Sigmoid colon (tissue), 7 donors: Measurements from ENCODE around the gene MYMX. TPM values are rescaled to one million over a fixed set of nuclear protein-coding genes. Genes with fewer than 3 reads are reported as not detected.
A peak's percentile ranks its signal among the peaks of the same experiment; 100 is the strongest.
"Not testable (repeated sequence)": the region's sequence is repeated elsewhere in the genome, so short reads cannot be mapped to it uniquely, and the experiment has no call there.

Experiments
- DNase-seq: peaks from one replicate; pipeline ENCODE4 v3.0.0-alpha.2; 2019
- H3K27ac ChIP-seq, 4 donors: fragments of 200-600 bp; sonication (generic); one replicate each; pipeline ENCODE4 v1.5.1; 2016 to 2019; ENCODE audit warnings: mild to moderate bottlenecking in 1 of 4
- H3K27me3 ChIP-seq, 3 donors: fragments of 200-600 bp; sonication (generic); one replicate each; pipeline ENCODE4 v1.5.1; 2019; ENCODE audit warnings: mild to moderate bottlenecking in 1 of 3
- H3K36me3 ChIP-seq, 4 donors: fragments of 200-600 bp; sonication (generic); one replicate each; pipeline ENCODE4 v1.5.1; 2016 to 2019
- H3K4me1 ChIP-seq, 4 donors: fragments of 200-600 bp; sonication (generic); one replicate each; pipeline ENCODE4 v1.5.1; 2017 to 2019
- H3K4me3 ChIP-seq, 4 donors: fragments of 200-600 bp; sonication (generic); one replicate each; pipeline ENCODE4 v1.5.1; 2017 to 2019; ENCODE audit warnings: mild to moderate bottlenecking in 2 of 4, moderate library complexity in 1 of 4
- H3K9me3 ChIP-seq, 4 donors: fragments of 200-600 bp in 3 of 4; sonication (generic) in 3 of 4; one replicate each; pipeline versions ENCODE4 v1.5.1 to v1.6.1; 2013 to 2019
- EP300 ChIP-seq, 4 donors: sonication (generic); formaldehyde crosslinking; IDR thresholded peaks; one replicate each; pipeline ENCODE4 v1.6.1; 2017; ENCODE audit warnings: antibody characterized with exemption in 4 of 4
- POLR2A ChIP-seq, 2 donors: fragments of 450-650 bp; IDR thresholded peaks; one replicate each; pipeline ENCODE4 v1.6.1; 2016; ENCODE audit warnings: antibody characterized with exemption in 2 of 2, mild to moderate bottlenecking in 2 of 2, moderate library complexity in 2 of 2
- POLR2AphosphoS5 ChIP-seq, 4 donors: sonication (generic); formaldehyde crosslinking; IDR thresholded peaks; one replicate each; pipeline ENCODE4 v1.6.1; 2017; ENCODE audit warnings: antibody characterized with exemption in 4 of 4
- WGBS, 2 donors: extraction: QIAGEN DNeasy Blood & Tissue Kit; methylation state at CpG; one replicate each; pipeline ENCODE4 v1.1.7; 2013; 5-methylcytosine and 5-hydroxymethylcytosine counted together
- intact Hi-C: fragments of 100-400 bp; cut with DNase I; formaldehyde crosslinking; loops from one replicate; pipeline ENCODE4 v1.15.1; 2023
- polyA plus RNA-seq, 3 donors: library from polyadenylated mRNA; stranded (reverse); fragments of 200-250 nt; gene quantifications; one replicate each; pipeline ENCODE4 v1.2.3, GENCODE V29; 2013
- total RNA-seq, 4 donors: library from RNA; depleted of rRNA; stranded (reverse); fragments of >200 nt; gene quantifications; one replicate each; pipeline ENCODE4 v1.1.0, GENCODE V29; 2016
- TF ChIP-seq, protein P1 (sequence below), 4 experiments: fragments of 450-650 bp in 3 of 4; fragments of 200-600 bp in 1 of 4; IDR thresholded peaks; one replicate each; pipeline ENCODE4 v1.5.1; 2016 to 2019; ENCODE audit warnings: antibody characterized with exemption in 4 of 4, mild to moderate bottlenecking in 3 of 4, moderate library complexity in 2 of 4
- donor health status: healthy with polysubstance abuse.
- donor health status: Bipolar disorder and iron deficiency.
- donor health status: healthy.

Gene MYMX
- total and polyA plus RNA-seq, 7 donors, result 0.28 TPM; not detected in 6

DNA sequence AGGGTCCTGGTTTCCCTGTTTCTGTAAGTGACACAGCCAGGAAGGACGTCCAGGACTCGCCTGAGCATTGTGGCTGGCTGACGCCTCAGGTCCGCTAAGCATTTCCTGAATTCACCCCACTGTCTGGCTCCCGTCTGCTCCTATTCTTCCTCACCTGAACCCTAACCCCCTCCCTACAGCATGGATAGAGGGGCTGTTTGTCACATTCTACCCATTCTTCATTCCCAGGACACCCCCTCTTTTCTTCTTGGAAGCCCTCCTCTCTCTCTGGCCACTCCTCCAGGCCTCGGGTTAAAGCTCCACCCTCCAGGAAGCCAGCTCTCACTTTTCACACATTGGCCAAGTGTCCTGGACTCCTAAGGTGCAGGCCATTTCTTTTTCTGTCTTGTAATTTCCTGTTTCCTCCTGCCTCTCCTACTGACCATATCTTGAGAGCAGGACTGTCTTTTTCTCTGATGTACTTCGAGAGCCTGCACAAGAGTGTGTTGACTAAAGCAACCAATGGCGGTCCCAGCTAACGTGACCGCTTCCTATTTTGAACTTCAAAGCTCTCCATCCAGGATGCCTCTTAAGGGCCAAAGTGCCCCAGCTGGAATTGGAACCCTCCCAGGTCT lies 24.2 kb upstream of the MYMX start:
- intact Hi-C loops, result no loop called here
- no peak for DNase-seq
- no peaks in the 10 kb centered on the region for H3K4me1 ChIP-seq
- peak overlapping the region in 1 of 4 donors; percentile 33 for H3K27ac ChIP-seq
- no peak for TF ChIP-seq POLR2A (IDR thresholded peaks at IDR 0.05)
- TF ChIP-seq, protein P1, sequence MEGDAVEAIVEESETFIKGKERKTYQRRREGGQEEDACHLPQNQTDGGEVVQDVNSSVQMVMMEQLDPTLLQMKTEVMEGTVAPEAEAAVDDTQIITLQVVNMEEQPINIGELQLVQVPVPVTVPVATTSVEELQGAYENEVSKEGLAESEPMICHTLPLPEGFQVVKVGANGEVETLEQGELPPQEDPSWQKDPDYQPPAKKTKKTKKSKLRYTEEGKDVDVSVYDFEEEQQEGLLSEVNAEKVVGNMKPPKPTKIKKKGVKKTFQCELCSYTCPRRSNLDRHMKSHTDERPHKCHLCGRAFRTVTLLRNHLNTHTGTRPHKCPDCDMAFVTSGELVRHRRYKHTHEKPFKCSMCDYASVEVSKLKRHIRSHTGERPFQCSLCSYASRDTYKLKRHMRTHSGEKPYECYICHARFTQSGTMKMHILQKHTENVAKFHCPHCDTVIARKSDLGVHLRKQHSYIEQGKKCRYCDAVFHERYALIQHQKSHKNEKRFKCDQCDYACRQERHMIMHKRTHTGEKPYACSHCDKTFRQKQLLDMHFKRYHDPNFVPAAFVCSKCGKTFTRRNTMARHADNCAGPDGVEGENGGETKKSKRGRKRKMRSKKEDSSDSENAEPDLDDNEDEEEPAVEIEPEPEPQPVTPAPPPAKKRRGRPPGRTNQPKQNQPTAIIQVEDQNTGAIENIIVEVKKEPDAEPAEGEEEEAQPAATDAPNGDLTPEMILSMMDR (IDR thresholded peaks at IDR 0.05), result no peak
- TF ChIP-seq POLR2AphosphoS5 (IDR thresholded peaks at IDR 0.05), result no peak
- TF ChIP-seq EP300 (IDR thresholded peaks at IDR 0.05), result no peak
- H3K4me3 ChIP-seq, result no peak overlapping the region
- no peaks in the 10 kb centered on the region for H3K9me3 ChIP-seq
- no peaks in the 10 kb centered on the region for H3K27me3 ChIP-seq
- H3K36me3 ChIP-seq, result no peaks in the 10 kb centered on the region
- WGBS, 2 donors, result 63 to 67% methylated on average over 10 of the region's 10 CpGs

DNA sequence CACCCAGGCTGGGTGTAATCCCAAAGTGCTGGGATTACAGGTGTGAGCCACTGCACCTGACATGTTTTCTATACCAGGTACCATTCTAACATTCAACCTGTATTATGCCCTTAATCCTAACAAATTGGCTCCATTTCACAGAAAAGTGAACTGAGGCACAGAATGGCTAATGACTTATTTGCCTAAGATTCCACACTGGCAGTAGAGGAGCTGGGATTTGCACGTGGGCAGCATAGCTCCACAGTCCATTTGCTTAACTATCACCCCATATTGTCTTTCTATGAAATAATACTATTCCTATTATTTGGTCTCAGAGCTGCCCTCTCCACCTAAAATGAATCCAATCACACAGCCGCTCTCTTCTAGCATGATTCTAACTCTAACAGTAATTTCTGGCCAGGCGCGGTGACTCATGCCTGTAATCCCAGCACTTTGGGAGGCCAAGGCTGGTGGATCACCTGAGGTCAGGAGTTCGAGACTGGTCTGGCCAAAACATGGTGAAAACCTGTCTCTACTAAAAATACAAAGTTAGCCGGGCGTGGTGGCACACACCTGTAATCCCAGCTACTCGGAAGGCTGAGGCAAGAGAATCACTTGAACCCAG lies 23.3 kb upstream of the MYMX start:
- Histone ChIP-seq H3K27ac (no peak overlapping the region), H3K36me3 (no peaks in the 10 kb centered on the region), H3K4me3 (no peak overlapping the region), H3K9me3 (no peaks in the 10 kb centered on the region), H3K4me1 (no peaks in the 10 kb centered on the region), H3K27me3 (no peaks in the 10 kb centered on the region)
- no peak for TF ChIP-seq POLR2A (IDR thresholded peaks at IDR 0.05)
- intact Hi-C loops, result no loop called here
- WGBS, 2 donors, result 91 to 93% methylated on average over 8 of the region's 8 CpGs
- no peak for DNase-seq

DNA sequence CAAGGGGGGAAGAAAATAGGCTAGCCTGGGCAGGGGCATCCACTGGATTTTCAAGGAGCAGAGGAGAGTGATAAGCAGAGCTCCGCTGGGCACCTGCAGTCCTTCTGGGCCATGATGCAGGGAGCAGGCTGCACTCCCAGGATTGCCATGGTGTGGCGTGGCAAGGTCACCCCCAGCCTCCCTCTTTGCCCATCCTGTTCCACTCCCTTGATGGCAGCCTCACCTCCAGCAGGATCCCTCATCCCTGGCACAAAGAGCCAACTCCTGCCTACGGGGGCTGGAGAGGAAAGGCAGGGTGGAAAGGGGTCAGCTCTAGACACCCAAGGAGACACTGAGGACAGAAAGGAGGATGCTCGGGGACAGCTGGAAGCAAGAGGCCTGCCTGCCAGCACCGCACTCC lies 22.4 kb upstream of the MYMX start:
- Histone ChIP-seq H3K36me3 (no peaks in the 10 kb centered on the region), H3K27me3 (no peaks in the 10 kb centered on the region), H3K27ac (no peak overlapping the region), H3K9me3 (no peaks in the 10 kb centered on the region), H3K4me1 (no peaks in the 10 kb centered on the region), H3K4me3 (no peak overlapping the region)
- 81 to 89% methylated on average over 5 of the region's 5 CpGs for WGBS, 2 donors
- no peak for DNase-seq
- TF ChIP-seq POLR2AphosphoS5 (IDR thresholded peaks at IDR 0.05), result no peak
- no peak for TF ChIP-seq EP300 (IDR thresholded peaks at IDR 0.05)
- no peak for TF ChIP-seq POLR2A (IDR thresholded peaks at IDR 0.05)
- TF ChIP-seq, protein P1 (IDR thresholded peaks at IDR 0.05), result no peak
- intact Hi-C loops, result no loop called here

DNA sequence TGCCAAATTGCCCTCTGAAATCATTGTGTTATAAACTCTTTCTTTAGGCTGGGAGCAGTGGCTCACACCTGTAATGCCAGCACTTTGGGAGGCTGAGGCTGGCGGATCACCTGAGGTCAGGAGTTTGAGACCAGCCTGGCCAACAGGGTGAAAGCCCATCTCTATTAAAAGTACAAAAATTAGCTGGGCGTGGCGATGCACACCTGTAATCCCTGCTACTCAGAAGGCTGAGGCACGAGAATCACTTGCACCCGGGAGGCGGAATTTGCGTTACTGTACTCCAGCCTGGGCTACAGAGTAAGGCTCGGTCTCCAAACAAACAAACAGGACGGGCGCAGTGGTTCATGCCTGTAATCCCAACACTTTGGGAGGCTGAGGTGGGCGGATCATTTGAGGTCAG lies 20.4 kb upstream of the MYMX start:
- H3K4me3 ChIP-seq, H3K9me3 ChIP-seq, DNase-seq, H3K27ac ChIP-seq, H3K4me1 ChIP-seq, H3K27me3 ChIP-seq, H3K36me3 ChIP-seq, intact Hi-C loops: not testable (repeated sequence)
- WGBS, 2 donors, result 81 to 91% methylated on average over 11 of the region's 11 CpGs

DNA sequence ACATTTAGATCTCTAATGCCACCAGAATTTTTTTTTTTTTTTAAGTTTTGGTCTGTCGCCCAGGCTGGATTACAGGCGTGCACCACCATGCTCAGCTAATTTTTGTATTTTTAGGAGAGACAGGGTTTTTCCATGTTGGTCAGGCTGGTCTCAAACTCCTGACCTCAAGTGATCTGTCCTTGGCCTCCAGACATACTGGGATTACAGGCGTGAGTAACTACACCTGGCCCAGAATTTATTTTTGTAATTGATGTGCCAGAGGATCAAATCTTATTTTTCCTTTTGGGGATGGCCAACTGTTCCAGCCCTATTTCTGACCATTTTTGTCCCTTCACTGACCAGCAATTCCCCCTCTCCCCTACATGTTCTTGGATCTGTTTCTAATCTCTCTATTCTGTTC lies 18.0 kb upstream of the MYMX start:
- H3K36me3 ChIP-seq, result no peaks in the 10 kb centered on the region
- intact Hi-C loops, result no loop called here
- DNase-seq, result no peak
- H3K4me1 ChIP-seq, result no peaks in the 10 kb centered on the region
- H3K27ac ChIP-seq, result no peak overlapping the region
- TF ChIP-seq POLR2AphosphoS5 (IDR thresholded peaks at IDR 0.05) (no peak), EP300 (IDR thresholded peaks at IDR 0.05) (no peak), POLR2A (IDR thresholded peaks at IDR 0.05) (no peak)
- TF ChIP-seq, protein P1 (IDR thresholded peaks at IDR 0.05), result no peak
- 87 to 88% methylated on average over 3 of the region's 3 CpGs for WGBS, 2 donors
- no peaks in the 10 kb centered on the region for H3K9me3 ChIP-seq
- H3K4me3 ChIP-seq, result no peak overlapping the region
- H3K27me3 ChIP-seq, result no peaks in the 10 kb centered on the region

DNA sequence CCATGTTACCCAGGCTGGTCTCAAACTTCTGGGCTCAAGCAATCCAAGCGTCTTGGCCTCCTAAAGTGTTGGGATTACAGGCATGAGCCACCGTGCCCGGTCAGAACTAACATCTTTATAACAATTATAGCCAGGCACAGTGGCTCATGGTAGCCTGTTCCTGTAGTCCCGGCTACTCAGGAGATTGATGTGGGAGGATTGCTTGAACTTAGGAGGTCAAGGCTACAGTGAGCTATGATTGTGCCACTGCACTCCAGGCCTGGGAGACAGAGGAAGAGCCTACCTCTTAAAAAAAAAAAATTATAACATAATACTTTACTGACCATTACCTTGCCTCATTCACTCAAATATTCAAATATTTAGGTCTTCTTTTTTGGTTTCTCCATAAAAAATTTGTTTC lies 16.8 kb upstream of the MYMX start:
- no peak overlapping the region for H3K27ac ChIP-seq
- no peak overlapping the region for H3K4me3 ChIP-seq
- H3K36me3 ChIP-seq, result no peaks in the 10 kb centered on the region
- H3K9me3 ChIP-seq, result no peaks in the 10 kb centered on the region
- TF ChIP-seq EP300 (IDR thresholded peaks at IDR 0.05) (no peak), POLR2AphosphoS5 (IDR thresholded peaks at IDR 0.05) (no peak), POLR2A (IDR thresholded peaks at IDR 0.05) (no peak)
- TF ChIP-seq, protein P1 (IDR thresholded peaks at IDR 0.05), result no peak
- 92 to 96% methylated on average over 4 of the region's 4 CpGs for WGBS, 2 donors
- no peak for DNase-seq
- H3K4me1 ChIP-seq, result no peaks in the 10 kb centered on the region
- intact Hi-C loops, result no loop called here
- no peaks in the 10 kb centered on the region for H3K27me3 ChIP-seq
